ENCODE measurements around the gene CPLX3.

CPLX3 gene

GRCh38 chr15:74831813-74832495 lies 5.5 kb downstream of the CPLX3 start:
- H3K9me3 ChIP-seq (ENCODE audit: control insufficient read depth, insufficient read depth, low read length): no peaks in the 10 kb centered on the region
- peaks cover 6% of the 10 kb centered on the region; the same call in 1 of the 2 replicates for H3K36me3 ChIP-seq (ENCODE audit: control insufficient read depth, insufficient read depth, low read length)
- H3K27ac ChIP-seq (ENCODE audit: low read depth, low read length): no peak overlapping the region
- H3K27me3 ChIP-seq (ENCODE audit: control insufficient read depth, insufficient read depth, low read length): peaks cover 10% of the 10 kb centered on the region
- no peak overlapping the region for H3K4me3 ChIP-seq (ENCODE audit: low read depth, low read length)
- H3K9ac ChIP-seq (ENCODE audit: low read depth, low read length): no peak overlapping the region
- no peaks in the 10 kb centered on the region for H3K4me1 ChIP-seq (ENCODE audit: control insufficient read depth, insufficient read depth, low read length)

GRCh38 chr15:74832826-74833225 lies 6.4 kb downstream of the CPLX3 start:
- Histone ChIP-seq H3K27me3 (ENCODE audit: control insufficient read depth, insufficient read depth, low read length) (peaks cover 1% of the 10 kb centered on the region), H3K27ac (ENCODE audit: low read depth, low read length) (no peak overlapping the region), H3K4me1 (ENCODE audit: control insufficient read depth, insufficient read depth, low read length) (no peaks in the 10 kb centered on the region), H3K9me3 (ENCODE audit: control insufficient read depth, insufficient read depth, low read length) (no peaks in the 10 kb centered on the region), H3K36me3 (ENCODE audit: control insufficient read depth, insufficient read depth, low read length) (peaks cover 6% of the 10 kb centered on the region; the same call in 1 of the 2 replicates), H3K9ac (ENCODE audit: low read depth, low read length) (no peak overlapping the region), H3K4me3 (ENCODE audit: low read depth, low read length) (no peak overlapping the region)

GRCh38 chr15:74833376-74834107 lies 7.1 kb downstream of the CPLX3 start:
- Histone ChIP-seq H3K9me3 (ENCODE audit: control insufficient read depth, insufficient read depth, low read length) (no peaks in the 10 kb centered on the region), H3K4me3 (ENCODE audit: low read depth, low read length) (no peak overlapping the region), H3K9ac (ENCODE audit: low read depth, low read length) (no peak overlapping the region), H3K27me3 (ENCODE audit: control insufficient read depth, insufficient read depth, low read length) (no peaks in the 10 kb centered on the region), H3K36me3 (ENCODE audit: control insufficient read depth, insufficient read depth, low read length) (peaks cover 11% of the 10 kb centered on the region), H3K4me1 (ENCODE audit: control insufficient read depth, insufficient read depth, low read length) (no peaks in the 10 kb centered on the region), H3K27ac (ENCODE audit: low read depth, low read length) (no peak overlapping the region)

- Histone ChIP-seq H3K36me3 (ENCODE audit: control insufficient read depth, insufficient read depth, low read length) (peaks cover 14% of the 10 kb centered on the region), H3K4me1 (ENCODE audit: control insufficient read depth, insufficient read depth, low read length) (no peaks in the 10 kb centered on the region), H3K9ac (ENCODE audit: low read depth, low read length) (no peak overlapping the region), H3K9me3 (ENCODE audit: control insufficient read depth, insufficient read depth, low read length) (no peaks in the 10 kb centered on the region), H3K27me3 (ENCODE audit: control insufficient read depth, insufficient read depth, low read length) (no peaks in the 10 kb centered on the region), H3K4me3 (ENCODE audit: low read depth, low read length) (no peak overlapping the region), H3K27ac (ENCODE audit: low read depth, low read length) (no peak overlapping the region)
Measured at GRCh38 chr15:74835312-74835823, 8.9 kb downstream of the CPLX3 start.

- no peaks in the 10 kb centered on the region for H3K27me3 ChIP-seq (ENCODE audit: control insufficient read depth, insufficient read depth, low read length)
- H3K27ac ChIP-seq (ENCODE audit: low read depth, low read length): no peak overlapping the region
- H3K4me3 ChIP-seq (ENCODE audit: low read depth, low read length): no peak overlapping the region
- no peaks in the 10 kb centered on the region for H3K4me1 ChIP-seq (ENCODE audit: control insufficient read depth, insufficient read depth, low read length)
- no peak overlapping the region for H3K9ac ChIP-seq (ENCODE audit: low read depth, low read length)
- peaks cover 23% of the 10 kb centered on the region for H3K36me3 ChIP-seq (ENCODE audit: control insufficient read depth, insufficient read depth, low read length)
- H3K9me3 ChIP-seq (ENCODE audit: control insufficient read depth, insufficient read depth, low read length): no peaks in the 10 kb centered on the region
Measured at GRCh38 chr15:74836846-74837245, 10.4 kb downstream of the CPLX3 start.

GRCh38 chr15:74837482-74838136 lies 11.2 kb downstream of the CPLX3 start:
- Histone ChIP-seq H3K9me3 (ENCODE audit: control insufficient read depth, insufficient read depth, low read length) (no peaks in the 10 kb centered on the region), H3K27ac (ENCODE audit: low read depth, low read length) (no peak overlapping the region), H3K4me3 (ENCODE audit: low read depth, low read length) (no peak overlapping the region), H3K36me3 (ENCODE audit: control insufficient read depth, insufficient read depth, low read length) (peaks cover 23% of the 10 kb centered on the region), H3K9ac (ENCODE audit: low read depth, low read length) (no peak overlapping the region), H3K27me3 (ENCODE audit: control insufficient read depth, insufficient read depth, low read length) (no peaks in the 10 kb centered on the region), H3K4me1 (ENCODE audit: control insufficient read depth, insufficient read depth, low read length) (peaks cover 2% of the 10 kb centered on the region; the same call in 1 of the 2 replicates)

GRCh38 chr15:74838137-74838516 lies 11.7 kb downstream of the CPLX3 start:
- Histone ChIP-seq H3K4me3 (ENCODE audit: low read depth, low read length) (no peak overlapping the region), H3K9ac (ENCODE audit: low read depth, low read length) (no peak overlapping the region), H3K36me3 (ENCODE audit: control insufficient read depth, insufficient read depth, low read length) (peaks cover 23% of the 10 kb centered on the region), H3K9me3 (ENCODE audit: control insufficient read depth, insufficient read depth, low read length) (no peaks in the 10 kb centered on the region), H3K4me1 (ENCODE audit: control insufficient read depth, insufficient read depth, low read length) (peaks cover 2% of the 10 kb centered on the region; the same call in 1 of the 2 replicates), H3K27ac (ENCODE audit: low read depth, low read length) (no peak overlapping the region), H3K27me3 (ENCODE audit: control insufficient read depth, insufficient read depth, low read length) (no peaks in the 10 kb centered on the region)

- H3K4me1 ChIP-seq (ENCODE audit: control insufficient read depth, insufficient read depth, low read length): peaks cover 7% of the 10 kb centered on the region; the same call in 1 of the 2 replicates
- H3K4me3 ChIP-seq (ENCODE audit: low read depth, low read length): no peak overlapping the region
- no peak overlapping the region for H3K27ac ChIP-seq (ENCODE audit: low read depth, low read length)
- H3K9me3 ChIP-seq (ENCODE audit: control insufficient read depth, insufficient read depth, low read length): no peaks in the 10 kb centered on the region
- no peaks in the 10 kb centered on the region for H3K27me3 ChIP-seq (ENCODE audit: control insufficient read depth, insufficient read depth, low read length)
- H3K9ac ChIP-seq (ENCODE audit: low read depth, low read length): no peak overlapping the region
- H3K36me3 ChIP-seq (ENCODE audit: control insufficient read depth, insufficient read depth, low read length): peaks cover 23% of the 10 kb centered on the region
Measured at GRCh38 chr15:74838746-74839525, 12.5 kb downstream of the CPLX3 start.

- Histone ChIP-seq H3K36me3 (ENCODE audit: control insufficient read depth, insufficient read depth, low read length) (peaks cover 27% of the 10 kb centered on the region), H3K27ac (ENCODE audit: low read depth, low read length) (no peak overlapping the region), H3K4me1 (ENCODE audit: control insufficient read depth, insufficient read depth, low read length) (peaks cover 7% of the 10 kb centered on the region; the same call in 1 of the 2 replicates), H3K9me3 (ENCODE audit: control insufficient read depth, insufficient read depth, low read length) (no peaks in the 10 kb centered on the region), H3K9ac (ENCODE audit: low read depth, low read length) (no peak overlapping the region), H3K4me3 (ENCODE audit: low read depth, low read length) (no peak overlapping the region), H3K27me3 (ENCODE audit: control insufficient read depth, insufficient read depth, low read length) (no peaks in the 10 kb centered on the region)
Measured at GRCh38 chr15:74839526-74840395, 13.3 kb downstream of the CPLX3 start.
